K562 (cell line): ENCODE results near the gene CFAP52. TPM values are rescaled to one million over a fixed set of nuclear protein-coding genes. Genes with fewer than 3 reads are reported as not detected.

Experiments used
- ATAC-seq: fragments of 200-7000 bp; cut with Tn5 transposase; 3 replicates; pipeline ENCODE4 v1.9.1; 2020; ENCODE audit warnings: moderate library complexity
- BruUV-seq: library from RNA; stranded (reverse); fragments of 400-500 nt; replicated peaks from 2 replicates; lab custom pipeline; 2021; lab: Mats Ljungman, UMichigan
- CTCF ChIA-PET: fragments of 300-600 bp; formaldehyde crosslinking; extraction: SDS; loops from one replicate; lab custom pipeline; 2021; ENCODE audit warnings: low intra/inter-chr PET ratio; lab: Yijun Ruan, JAX
- POLR2A ChIA-PET: fragments of 300-600, 350-650 bp; sonication (Branson Sonifier 250); formaldehyde crosslinking; extraction: SDS; loops from one replicate; lab custom pipeline; 2021; ENCODE audit warnings: antibody characterized with exemption, inconsistent platforms; lab: Yijun Ruan, JAX
- DNase-seq, 4 experiments: peaks; one replicate each; pipeline versions ENCODE4 v3.0.0 to v3.0.0-alpha.2; 2011 to 2018; ENCODE audit warnings: low spot score in 3 of 4, mixed read lengths in 3 of 4; ENCODE audit errors: extremely low read depth in 1 of 4
- FAIRE-seq: peaks from 2 replicates; lab custom pipeline; 2011; peaks lifted over from hg19 to GRCh38; lab: Jason Lieb, UNC
- H2AFZ ChIP-seq: 2 replicates; pipeline ENCODE4 v1.6.0; 2011; ENCODE audit warnings: low read depth, low read length, control low read depth, inconsistent platforms
- H3K27ac ChIP-seq: fragments of 200-600 bp; 3 replicates; pipeline ENCODE4 v1.8.0; 2011; ENCODE audit warnings: low read depth, mild to moderate bottlenecking, control low read depth, inconsistent platforms, low read length, moderate library complexity, mixed read lengths; ENCODE audit errors: extremely low read depth
- H3K27me3 ChIP-seq, 2 experiments: fragments of 300-600 bp in 1 of 2; 2 replicates in 1 of 2; 3 replicates in 1 of 2; pipeline versions ENCODE4 v1.6.0 to v1.8.0; 2011; ENCODE audit warnings: inconsistent platforms in 2 of 2, low read length in 2 of 2, mild to moderate bottlenecking in 1 of 2, mixed read lengths in 1 of 2, moderate library complexity in 1 of 2; ENCODE audit not compliant: control insufficient read depth in 2 of 2, insufficient read depth in 2 of 2
- H3K36me3 ChIP-seq: fragments of 300-600 bp; 3 replicates; pipeline ENCODE4 v1.8.0; 2011; ENCODE audit warnings: mild to moderate bottlenecking, low read length, inconsistent platforms; ENCODE audit not compliant: control insufficient read depth, insufficient read depth
- H3K4me1 ChIP-seq, 2 experiments: fragments of 200-600 bp in 1 of 2; replicated peaks in 1 of 2; 2 replicates in 1 of 2; 3 replicates in 1 of 2; pipeline versions ENCODE4 v1.5.1 to v1.8.0; 2011; ENCODE audit warnings: inconsistent platforms in 2 of 2, low read length in 2 of 2, mild to moderate bottlenecking in 1 of 2, mixed read lengths in 1 of 2, moderate library complexity in 1 of 2; ENCODE audit not compliant: control insufficient read depth in 2 of 2, insufficient read depth in 2 of 2
- H3K4me2 ChIP-seq: 2 replicates; pipeline ENCODE4 v1.6.1; 2011; ENCODE audit warnings: low read length, control low read depth, inconsistent platforms, mixed read lengths; ENCODE audit not compliant: insufficient read depth
- H3K4me3 ChIP-seq: fragments of 200-600 bp; sonication (generic), shearing (Covaris generic); 2 replicates; pipeline ENCODE4 v1.5.1; 2016; ENCODE audit warnings: control low read depth, inconsistent platforms
- H3K79me2 ChIP-seq: fragments of 200-600 bp; 3 replicates; pipeline ENCODE4 v1.8.0; 2011; ENCODE audit warnings: low read length, inconsistent platforms; ENCODE audit not compliant: control insufficient read depth, insufficient read depth
- H3K9ac ChIP-seq, 2 experiments: 2 replicates each; pipeline versions ENCODE4 v1.6.0 to v1.6.1; 2011; ENCODE audit warnings: low read depth in 2 of 2, low read length in 2 of 2, control low read depth in 1 of 2, inconsistent platforms in 1 of 2, mild to moderate bottlenecking in 1 of 2, mixed read lengths in 1 of 2; ENCODE audit not compliant: insufficient read depth in 1 of 2
- H3K9me1 ChIP-seq: one replicate; pipeline ENCODE4 v1.6.0; 2011; ENCODE audit warnings: inconsistent platforms, mild to moderate bottlenecking, low read length, moderate library complexity; ENCODE audit not compliant: control insufficient read depth, insufficient read depth
- H3K9me3 ChIP-seq: replicated peaks from 2 replicates; pipeline ENCODE4 v1.5.1; 2011; ENCODE audit warnings: low read depth, low read length, inconsistent platforms; ENCODE audit not compliant: control insufficient read depth, insufficient read depth
- H4K20me1 ChIP-seq: replicated peaks from 2 replicates; pipeline ENCODE4 v1.6.1; 2011; ENCODE audit warnings: low read length, inconsistent platforms, mixed read lengths; ENCODE audit not compliant: control insufficient read depth, insufficient read depth
- CTBP1 ChIP-seq: fragments of 450-650 bp; IDR thresholded peaks from 2 replicates; pipeline ENCODE4 v1.6.1; 2016; ENCODE audit warnings: borderline replicate concordance
- E2F6 ChIP-seq, 2 experiments: IDR thresholded peaks; 2 replicates each; pipeline ENCODE4 v1.6.1; 2011; ENCODE audit warnings: borderline replicate concordance in 1 of 2, control low read depth in 1 of 2, low read depth in 1 of 2, low read length in 1 of 2, mild to moderate bottlenecking in 1 of 2, mixed read lengths in 1 of 2, moderate library complexity in 1 of 2; ENCODE audit not compliant: insufficient read depth in 1 of 2, insufficient read length in 1 of 2, poor library complexity in 1 of 2, severe bottlenecking in 1 of 2; ENCODE audit errors: extremely low read depth in 1 of 2
- ELF2 ChIP-seq: fragments of 250-450 bp; sonication (Bioruptor Pico); IDR thresholded peaks from 2 replicates; pipeline ENCODE4 v1.5.0; 2021; ENCODE audit warnings: mild to moderate bottlenecking
- HDAC6 ChIP-seq: IDR thresholded peaks from 2 replicates; pipeline ENCODE4 v1.6.1; 2012; ENCODE audit warnings: low read depth, mild to moderate bottlenecking, control low read depth, inconsistent platforms, low read length, moderate library complexity
- KLF1 ChIP-seq: fragments of 450-650 bp; IDR thresholded peaks from 2 replicates; pipeline ENCODE4 v1.6.1; 2016; ENCODE audit warnings: missing genetic modification characterization, missing compliant biosample characterization
- MYBL2 ChIP-seq, 2 experiments: fragments of 450-650 bp in 1 of 2; sonication (generic) in 1 of 2; formaldehyde crosslinking in 1 of 2; IDR thresholded peaks; 2 replicates each; pipeline versions ENCODE4 v1.6.1 to v1.8.1; 2017 to 2022; ENCODE audit warnings: borderline replicate concordance in 1 of 2, inconsistent platforms in 1 of 2, low read depth in 1 of 2, mild to moderate bottlenecking in 1 of 2, missing genetic modification reagents in 1 of 2, moderate library complexity in 1 of 2
- SRSF3 ChIP-seq: fragments of 200-400 bp; formaldehyde crosslinking; IDR thresholded peaks from 2 replicates; pipeline ENCODE4 v1.6.1; 2016; ENCODE audit warnings: mild to moderate bottlenecking, low read length, moderate library complexity; ENCODE audit not compliant: insufficient read depth
- ZNF431 ChIP-seq: sonication (generic); formaldehyde crosslinking; IDR thresholded peaks from 2 replicates; pipeline ENCODE4 v1.8.0; 2022; ENCODE audit warnings: mild to moderate bottlenecking, missing genetic modification reagents
- ZNF584 ChIP-seq: fragments of 200-800 bp; sonication (Bioruptor generic); IDR thresholded peaks from 2 replicates; pipeline ENCODE4 v1.6.1; 2016; ENCODE audit warnings: low read depth, mild to moderate bottlenecking, missing genetic modification characterization, missing compliant biosample characterization
- ZNF668 ChIP-seq: fragments of 250-450 bp; sonication (Bioruptor Pico); IDR thresholded peaks from 2 replicates; pipeline ENCODE4 v1.8.0; 2022; ENCODE audit warnings: mild to moderate bottlenecking, inconsistent platforms
- WGBS: fragments of 100-300 bp; shearing (Covaris generic); methylation state at CpG from one replicate; pipeline ENCODE4 v1.1.6; 2016; ENCODE audit warnings: low coverage, mixed read lengths; ENCODE audit not compliant: insufficient coverage; ENCODE audit errors: missing lambda C conversion rate; 5-methylcytosine and 5-hydroxymethylcytosine counted together
- in situ Hi-C: fragments of 300-500 bp; cut with MboI; formaldehyde crosslinking; loops from 4 replicates; pipeline ENCODE4 v1.15.0; 2018; ENCODE audit warnings: inconsistent platforms, mixed read lengths
- intact Hi-C: fragments of 100-400 bp; cut with micrococcal nuclease; formaldehyde crosslinking; loops from 2 replicates; pipeline ENCODE4 v1.14.2; 2022
- polyA plus RNA-seq, 8 experiments: library from polyadenylated mRNA; depleted of rRNA in 4 of 8; stranded (reverse) in 5 of 8; unstranded in 3 of 8; fragments of >200 nt; fragmentation: Nextera tagmentation in 2 of 8; fragmentation: Illumina TruSeq in 1 of 8; extraction: Ambion mirVana in 2 of 8; extraction: Trizol in 1 of 8; gene quantifications; 2 replicates each; pipeline versions ENCODE4 v1.2.1 to v1.2.3, GENCODE V29; 2011 to 2014; ENCODE audit warnings: inconsistent platforms in 1 of 8, missing spikeins in 1 of 8
- total RNA-seq, 7 experiments: library from RNA; depleted of rRNA in 6 of 7; stranded (reverse); fragments of >200 nt in 6 of 7; fragmentation: Illumina TruSeq in 2 of 7; extraction: Trizol in 2 of 7; gene quantifications; 2 replicates each; pipeline versions ENCODE4 v1.2.1 to v1.2.3, GENCODE V29; 2011 to 2021; ENCODE audit warnings: low replicate concordance in 1 of 7
- TF ChIP-seq, protein P1 (sequence below): fragments of 450-650 bp; IDR thresholded peaks from 2 replicates; pipeline ENCODE4 v1.6.1; 2018; ENCODE audit not compliant: partially characterized antibody
- TF ChIP-seq, protein P2 (sequence below): fragments of 250-450 bp; sonication (Bioruptor Pico); IDR thresholded peaks from 2 replicates; pipeline ENCODE4 v1.5.0; 2021

Gene CFAP52
- total and polyA plus RNA-seq, 9 of the 15 experiments (the other 6 are each of a cell fraction or from before 2014, with no cell fraction given), result not detected

DNA sequence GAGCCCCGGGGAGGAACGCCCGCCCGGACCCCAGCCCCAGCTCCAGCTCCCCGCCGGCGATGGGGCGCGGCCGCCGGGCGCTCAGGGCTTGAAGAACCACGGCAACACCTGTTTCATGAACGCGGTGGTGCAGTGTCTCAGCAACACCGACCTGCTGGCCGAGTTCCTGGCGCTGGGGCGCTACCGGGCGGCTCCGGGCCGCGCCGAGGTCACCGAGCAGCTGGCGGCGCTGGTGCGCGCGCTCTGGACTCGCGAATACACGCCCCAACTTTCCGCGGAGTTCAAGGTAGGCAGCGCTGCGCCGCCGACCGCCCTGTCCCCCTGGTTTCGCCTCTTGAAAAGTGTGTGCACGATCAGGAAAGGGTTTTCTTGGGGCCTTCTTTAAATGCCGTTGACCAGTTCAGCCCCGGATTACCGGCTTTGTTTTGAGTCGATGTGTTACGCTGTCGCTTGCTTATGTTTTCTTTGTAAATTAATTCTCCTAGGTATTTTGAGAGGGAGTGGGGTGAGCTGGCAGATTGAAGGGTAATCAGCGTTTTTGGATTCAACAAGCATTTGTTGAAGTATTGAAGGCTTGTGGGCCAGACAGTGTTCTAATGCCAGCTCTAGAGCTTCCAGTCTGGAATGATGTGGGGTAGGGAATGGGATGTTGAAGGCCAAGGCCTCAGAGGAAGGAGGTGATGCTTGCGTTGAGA, 69.6 kb downstream of the CFAP52 start (continued):
- peak in 1 of 2 experiments; percentile 46 for TF ChIP-seq E2F6 (IDR thresholded peaks at IDR 0.05; ENCODE audit: borderline replicate concordance in 1 of 2, extremely low read depth in 1 of 2, insufficient read depth in 1 of 2, insufficient read length in 1 of 2, low read depth in 1 of 2, low read length in 1 of 2, poor library complexity in 1 of 2, severe bottlenecking in 1 of 2)
- no peak for TF ChIP-seq ZNF668
- no peak for TF ChIP-seq MYBL2 (IDR thresholded peaks at IDR 0.05; ENCODE audit: low read depth)
- TF ChIP-seq MYBL2 (CRISPR knock-in tag; IDR thresholded peaks at IDR 0.05; ENCODE audit: borderline replicate concordance), result no peak
- TF ChIP-seq, all 486 proteins: peak for 4

DNA sequence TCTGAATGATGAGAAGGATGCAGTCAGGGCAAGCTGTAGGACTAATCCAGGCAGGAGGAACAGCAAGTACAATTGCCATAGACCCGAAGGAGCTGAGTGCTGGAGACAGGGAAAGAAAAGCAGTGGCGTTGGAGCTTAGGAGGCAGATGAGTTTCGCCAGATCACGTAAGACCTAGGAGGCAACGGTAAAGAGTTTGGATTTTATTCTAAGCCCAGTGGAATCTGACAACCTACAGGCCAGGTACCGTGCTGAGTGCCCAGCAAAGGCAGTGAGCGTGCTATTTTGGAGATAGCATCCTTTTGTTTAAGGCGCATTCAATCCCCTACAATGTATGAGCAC, 70.1 kb downstream of the CFAP52 start:
- ATAC-seq (no peak), FAIRE-seq (no peak), DNase-seq (no peak)
- H4K20me1 ChIP-seq, result no peaks in the 10 kb centered on the region
- H3K4me3 ChIP-seq, result no peak overlapping the region
- WGBS, result 20% methylated on average over 8 of the region's 8 CpGs
- no peaks in the 10 kb centered on the region for H3K79me2 ChIP-seq
- BruUV-seq, result no TSS peak
- intact Hi-C loops (no loop called here), in situ Hi-C loops (no loop called here)
- peaks cover 5 to 17% of the 10 kb centered on the region in 2 experiments; a peak in 4 of 5 replicates for H3K27me3 ChIP-seq
- H2AFZ ChIP-seq, result no peak overlapping the region
- no peaks in the 10 kb centered on the region for H3K9me1 ChIP-seq
- no peaks in the 10 kb centered on the region for H3K9me3 ChIP-seq
- no peak overlapping the region for H3K4me2 ChIP-seq
- H3K36me3 ChIP-seq, result no peaks in the 10 kb centered on the region
- CTCF ChIA-PET, result no interaction called here
- POLR2A ChIA-PET, result interaction anchor here (1.0 kb wide), 1 partner anchor 11 kb away, joined by 4 read pairs; no protein-coding TSS in a partner anchor
- H3K4me1 ChIP-seq, result peaks cover 0 to 17% of the 10 kb centered on the region in 2 experiments; a peak in 2 of 5 replicates
- H3K27ac ChIP-seq, result no peak overlapping the region
- no peak overlapping the region for H3K9ac ChIP-seq
- TF ChIP-seq, protein P1, sequence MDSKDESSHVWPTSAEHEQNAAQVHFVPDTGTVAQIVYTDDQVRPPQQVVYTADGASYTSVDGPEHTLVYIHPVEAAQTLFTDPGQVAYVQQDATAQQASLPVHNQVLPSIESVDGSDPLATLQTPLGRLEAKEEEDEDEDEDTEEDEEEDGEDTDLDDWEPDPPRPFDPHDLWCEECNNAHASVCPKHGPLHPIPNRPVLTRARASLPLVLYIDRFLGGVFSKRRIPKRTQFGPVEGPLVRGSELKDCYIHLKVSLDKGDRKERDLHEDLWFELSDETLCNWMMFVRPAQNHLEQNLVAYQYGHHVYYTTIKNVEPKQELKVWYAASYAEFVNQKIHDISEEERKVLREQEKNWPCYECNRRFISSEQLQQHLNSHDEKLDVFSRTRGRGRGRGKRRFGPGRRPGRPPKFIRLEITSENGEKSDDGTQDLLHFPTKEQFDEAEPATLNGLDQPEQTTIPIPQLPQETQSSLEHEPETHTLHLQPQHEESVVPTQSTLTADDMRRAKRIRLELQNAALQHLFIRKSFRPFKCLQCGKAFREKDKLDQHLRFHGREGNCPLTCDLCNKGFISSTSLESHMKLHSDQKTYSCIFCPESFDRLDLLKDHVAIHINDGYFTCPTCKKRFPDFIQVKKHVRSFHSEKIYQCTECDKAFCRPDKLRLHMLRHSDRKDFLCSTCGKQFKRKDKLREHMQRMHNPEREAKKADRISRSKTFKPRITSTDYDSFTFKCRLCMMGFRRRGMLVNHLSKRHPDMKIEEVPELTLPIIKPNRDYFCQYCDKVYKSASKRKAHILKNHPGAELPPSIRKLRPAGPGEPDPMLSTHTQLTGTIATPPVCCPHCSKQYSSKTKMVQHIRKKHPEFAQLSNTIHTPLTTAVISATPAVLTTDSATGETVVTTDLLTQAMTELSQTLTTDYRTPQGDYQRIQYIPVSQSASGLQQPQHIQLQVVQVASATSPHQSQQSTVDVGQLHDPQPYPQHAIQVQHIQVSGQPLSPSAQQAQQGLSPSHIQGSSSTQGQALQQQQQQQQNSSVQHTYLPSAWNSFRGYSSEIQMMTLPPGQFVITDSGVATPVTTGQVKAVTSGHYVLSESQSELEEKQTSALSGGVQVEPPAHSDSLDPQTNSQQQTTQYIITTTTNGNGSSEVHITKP, result no peak
- TF ChIP-seq ZNF431, result no peak
- no peak for TF ChIP-seq ELF2
- TF ChIP-seq KLF1 (tag), result no peak
- TF ChIP-seq SRSF3, result no peak
- no peak for TF ChIP-seq HDAC6
- no peak for TF ChIP-seq ZNF584
- TF ChIP-seq CTBP1, result no peak
- TF ChIP-seq, protein P2, sequence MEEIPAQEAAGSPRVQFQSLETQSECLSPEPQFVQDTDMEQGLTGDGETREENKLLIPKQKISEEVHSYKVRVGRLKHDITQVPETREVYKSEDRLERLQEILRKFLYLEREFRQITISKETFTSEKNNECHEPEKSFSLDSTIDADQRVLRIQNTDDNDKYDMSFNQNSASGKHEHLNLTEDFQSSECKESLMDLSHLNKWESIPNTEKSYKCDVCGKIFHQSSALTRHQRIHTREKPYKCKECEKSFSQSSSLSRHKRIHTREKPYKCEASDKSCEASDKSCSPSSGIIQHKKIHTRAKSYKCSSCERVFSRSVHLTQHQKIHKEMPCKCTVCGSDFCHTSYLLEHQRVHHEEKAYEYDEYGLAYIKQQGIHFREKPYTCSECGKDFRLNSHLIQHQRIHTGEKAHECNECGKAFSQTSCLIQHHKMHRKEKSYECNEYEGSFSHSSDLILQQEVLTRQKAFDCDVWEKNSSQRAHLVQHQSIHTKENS, result no peak
